Measurements from ENCODE around the gene FNTB.
"Not testable (repeated sequence)": the region's sequence is repeated elsewhere in the genome, so short reads cannot be mapped to it uniquely, and the experiment has no call there.

FNTB gene

GRCh38 chr14:65054471-65055085 lies 67.9 kb downstream of the FNTB start:
- DNase-seq (ENCODE audit: low spot score): no peak

- DNase-seq (ENCODE audit: low spot score): no peak
These were observed 71.0 kb downstream of the FNTB start for GRCh38 chr14:65057695-65058094.

DNA sequence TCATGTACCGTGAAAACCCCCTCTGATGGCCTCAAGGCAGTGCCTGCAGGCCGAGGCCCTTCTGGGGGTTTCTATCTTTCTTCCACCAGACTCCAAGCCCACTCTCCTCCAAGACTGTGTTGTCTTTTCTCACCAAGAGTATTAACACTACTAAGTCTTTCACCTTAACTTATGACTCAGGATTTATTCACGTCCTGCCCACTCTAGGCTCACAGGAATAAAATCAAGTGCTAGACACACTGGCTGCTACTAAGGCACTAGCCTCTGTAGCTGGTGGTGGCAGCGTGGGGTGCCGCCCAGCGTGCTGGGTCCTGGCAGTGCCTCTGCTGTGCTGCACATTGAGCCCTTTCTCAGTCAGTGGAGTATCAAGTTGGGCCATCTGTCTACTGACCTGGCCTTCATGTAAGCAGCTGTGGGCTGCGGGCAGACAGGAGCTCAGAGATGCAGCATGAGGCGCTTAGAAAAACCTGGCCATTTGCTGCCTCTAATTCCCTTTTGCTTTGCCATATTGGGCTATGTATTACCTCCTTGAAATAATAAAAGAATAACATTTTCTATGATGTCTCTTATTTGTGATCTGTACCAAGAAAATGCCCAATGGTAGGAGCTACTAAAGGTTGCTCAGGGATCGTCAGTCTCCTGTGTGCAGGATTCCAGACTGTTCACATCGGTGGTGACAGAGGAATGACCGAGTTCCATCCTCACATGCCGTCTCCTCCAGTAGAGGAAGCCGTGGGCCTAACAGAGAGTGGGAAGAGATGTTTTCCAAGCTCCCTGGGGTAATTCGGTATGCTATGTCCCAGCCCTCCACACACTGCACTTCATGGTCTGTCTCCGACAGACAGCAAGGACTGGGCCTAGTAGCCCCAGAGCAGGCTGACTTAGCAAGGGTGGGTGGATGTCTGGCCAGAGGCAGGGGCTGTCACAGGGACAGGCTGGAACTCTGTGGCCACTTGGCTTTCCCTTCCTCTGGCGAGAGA lies 75.7 kb downstream of the FNTB start:
- DNase-seq (ENCODE audit: low spot score): no peak

DNA sequence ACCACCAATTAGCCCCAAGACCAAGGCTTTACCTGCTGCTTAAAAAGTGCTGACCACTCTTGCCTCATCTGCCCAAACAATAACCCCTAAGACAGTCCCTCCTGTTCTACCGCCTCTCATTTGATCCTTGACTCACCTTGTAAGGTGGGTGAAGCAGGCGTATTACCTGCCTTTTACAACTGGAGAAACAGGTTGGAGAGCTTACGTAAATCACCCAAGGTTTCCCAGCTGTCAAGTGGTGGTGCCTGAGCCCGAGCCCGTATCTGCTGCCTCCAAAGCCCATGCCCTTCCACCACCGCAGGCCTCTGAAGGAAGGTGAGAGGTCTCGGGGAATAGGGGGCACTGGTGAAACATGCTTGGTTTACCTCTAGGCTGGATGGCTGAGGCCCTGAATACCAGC lies 79.0 kb downstream of the FNTB start:
- DNase-seq (ENCODE audit: low spot score): no peak

- no peak for DNase-seq (ENCODE audit: low spot score)
These were observed 83.2 kb downstream of the FNTB start for GRCh38 chr14:65069874-65070413.

GRCh38 chr14:65070471-65070976 lies 83.8 kb downstream of the FNTB start:
- no peak for DNase-seq (ENCODE audit: low spot score)

- DNase-seq (ENCODE audit: low spot score): no peak
These were observed 84.8 kb downstream of the FNTB start for GRCh38 chr14:65071544-65071943.

DNA sequence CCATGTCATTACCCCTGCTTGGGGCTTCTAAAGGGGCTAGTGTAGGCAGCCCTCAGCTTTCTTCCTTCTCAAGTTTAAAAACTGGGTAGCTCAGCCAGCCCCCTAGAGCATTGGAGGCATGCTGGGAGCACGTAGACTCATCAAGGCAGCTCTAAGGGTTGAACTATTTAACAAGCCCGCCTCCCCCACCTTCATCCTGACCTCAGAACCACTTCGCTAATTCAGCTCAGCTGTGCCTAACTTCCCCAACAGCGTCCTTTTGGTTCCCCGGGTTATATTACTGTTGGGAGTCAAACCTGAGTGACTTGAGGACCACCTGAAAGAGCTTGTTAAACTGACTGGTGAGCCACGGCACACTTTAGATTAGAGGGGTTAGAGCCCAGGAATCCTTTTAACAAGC lies 85.6 kb downstream of the FNTB start:
- DNase-seq (ENCODE audit: low spot score): no peak

DNA sequence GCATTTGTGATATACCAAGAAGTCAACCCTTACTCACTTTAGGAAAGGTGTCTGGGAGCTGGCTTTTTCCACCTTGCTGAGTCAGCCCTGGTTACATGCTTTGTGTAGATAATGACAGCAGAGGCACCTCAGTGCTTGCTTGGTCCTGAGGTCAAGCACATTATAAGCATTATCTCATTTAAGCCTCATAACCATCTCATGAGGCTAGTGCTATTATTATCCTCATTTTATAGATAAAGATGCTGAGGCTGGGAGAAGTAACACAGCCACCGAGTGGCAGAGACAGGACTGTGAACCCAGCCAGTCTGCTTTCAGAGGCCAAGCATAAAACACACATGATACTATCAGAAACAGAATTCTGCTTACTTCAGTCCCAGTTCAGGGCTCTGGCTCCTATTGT lies 86.2 kb downstream of the FNTB start:
- DNase-seq (ENCODE audit: low spot score): no peak

GRCh38 chr14:65073605-65074201 lies 87.0 kb downstream of the FNTB start:
- no peak for DNase-seq (ENCODE audit: low spot score)

DNA sequence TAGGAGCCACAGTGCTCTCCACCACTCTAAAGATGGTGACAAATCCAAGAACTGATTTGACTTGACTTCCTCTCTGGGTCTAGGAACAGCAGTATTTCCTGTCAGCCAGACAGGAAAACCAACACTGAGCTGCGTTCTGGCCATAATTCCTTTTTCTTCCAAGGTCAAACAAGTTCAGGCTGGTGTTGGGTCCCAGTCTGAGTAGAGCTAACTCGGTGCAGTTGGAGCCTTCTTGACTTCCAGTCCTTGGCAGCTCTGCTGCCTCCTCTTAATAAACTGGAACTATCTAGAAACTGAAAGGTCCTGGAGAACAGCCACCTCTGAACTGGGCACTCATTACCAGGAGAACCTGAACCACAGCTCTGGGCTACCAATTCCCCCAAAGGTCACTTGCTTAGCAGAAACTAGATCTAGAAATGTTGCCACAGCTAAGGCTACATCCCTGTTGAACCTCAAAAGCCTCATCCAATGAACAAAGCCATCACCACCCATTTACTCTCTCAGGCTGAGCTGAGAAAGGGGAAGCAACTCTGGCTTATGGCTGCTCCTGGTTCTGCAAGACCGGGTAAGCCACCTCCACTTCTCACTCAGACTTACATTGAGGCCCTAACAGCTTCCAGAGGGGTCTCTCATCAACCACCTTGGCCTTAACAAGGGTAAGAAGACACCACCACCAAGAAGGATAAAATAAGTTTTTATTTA lies 87.9 kb downstream of the FNTB start:
- no peak for DNase-seq (ENCODE audit: low spot score)

GRCh38 chr14:65075628-65076325 lies 89.1 kb downstream of the FNTB start:
- DNase-seq (ENCODE audit: low spot score): no peak

DNA sequence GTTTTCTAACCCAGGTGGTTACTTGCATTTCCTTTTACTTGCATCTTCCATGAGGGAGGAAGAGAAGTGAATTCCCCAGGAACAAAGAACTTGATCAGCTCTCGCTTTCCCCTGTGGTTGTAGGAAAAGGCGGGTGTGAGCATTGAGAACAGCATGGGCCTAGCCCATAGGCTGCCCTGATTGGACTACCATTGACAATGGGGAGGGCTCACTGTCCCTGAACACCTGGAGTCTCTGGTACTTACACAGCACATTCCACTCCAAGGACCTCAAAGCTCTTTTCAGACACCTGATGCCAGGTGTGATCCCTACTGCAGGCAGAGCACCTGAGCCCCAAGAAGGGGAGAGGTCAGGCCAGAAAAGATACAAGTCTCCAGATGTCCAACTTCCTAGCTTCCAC lies 90.6 kb downstream of the FNTB start:
- DNase-seq (ENCODE audit: low spot score): no peak

GRCh38 chr14:65079201-65079600 lies 92.5 kb downstream of the FNTB start:
- no peak for DNase-seq (ENCODE audit: low spot score)

- DNase-seq (ENCODE audit: low spot score): no peak
These were observed 93.1 kb downstream of the FNTB start for GRCh38 chr14:65079768-65080167.

DNA sequence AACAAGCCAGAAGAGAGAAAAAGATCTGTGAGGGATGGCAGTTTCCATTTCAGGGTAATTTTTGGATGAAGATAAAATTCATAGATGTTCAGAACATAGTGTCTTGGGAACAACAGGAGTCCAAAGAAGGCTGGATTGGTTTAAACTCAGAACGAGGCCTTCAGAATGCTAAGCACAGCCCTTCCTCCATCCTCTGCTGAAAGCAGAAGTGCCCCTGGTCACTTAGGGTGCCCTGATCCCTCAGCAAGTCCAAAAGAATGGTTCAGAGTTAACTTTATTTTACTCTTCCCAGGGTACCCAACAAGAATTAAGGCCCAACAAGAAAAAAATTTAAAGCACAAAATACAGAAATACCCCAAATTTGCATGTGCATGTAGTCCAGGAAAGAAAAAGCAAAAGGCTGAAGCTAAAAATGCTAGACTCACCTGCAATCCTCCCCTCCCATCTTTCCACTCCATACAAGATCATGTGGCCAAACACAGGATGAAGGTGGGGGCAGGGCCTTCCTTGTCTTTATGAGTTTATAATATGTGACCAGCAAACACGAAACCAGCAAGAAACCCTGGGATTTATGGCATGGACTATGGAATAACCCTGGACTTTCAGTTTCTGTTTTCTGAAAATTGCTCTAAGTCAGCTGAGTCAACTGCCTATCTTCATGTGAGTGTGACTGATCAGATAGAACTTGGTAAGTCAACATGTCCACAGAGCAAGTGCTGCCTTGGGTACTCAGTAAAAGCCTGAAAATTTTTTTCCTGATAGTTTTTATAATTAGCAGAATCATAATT lies 94.5 kb downstream of the FNTB start:
- DNase-seq (ENCODE audit: low spot score): peak; percentile 52

- DNase-seq (ENCODE audit: low spot score): no peak
These were observed 96.2 kb downstream of the FNTB start for GRCh38 chr14:65082930-65083329.

DNA sequence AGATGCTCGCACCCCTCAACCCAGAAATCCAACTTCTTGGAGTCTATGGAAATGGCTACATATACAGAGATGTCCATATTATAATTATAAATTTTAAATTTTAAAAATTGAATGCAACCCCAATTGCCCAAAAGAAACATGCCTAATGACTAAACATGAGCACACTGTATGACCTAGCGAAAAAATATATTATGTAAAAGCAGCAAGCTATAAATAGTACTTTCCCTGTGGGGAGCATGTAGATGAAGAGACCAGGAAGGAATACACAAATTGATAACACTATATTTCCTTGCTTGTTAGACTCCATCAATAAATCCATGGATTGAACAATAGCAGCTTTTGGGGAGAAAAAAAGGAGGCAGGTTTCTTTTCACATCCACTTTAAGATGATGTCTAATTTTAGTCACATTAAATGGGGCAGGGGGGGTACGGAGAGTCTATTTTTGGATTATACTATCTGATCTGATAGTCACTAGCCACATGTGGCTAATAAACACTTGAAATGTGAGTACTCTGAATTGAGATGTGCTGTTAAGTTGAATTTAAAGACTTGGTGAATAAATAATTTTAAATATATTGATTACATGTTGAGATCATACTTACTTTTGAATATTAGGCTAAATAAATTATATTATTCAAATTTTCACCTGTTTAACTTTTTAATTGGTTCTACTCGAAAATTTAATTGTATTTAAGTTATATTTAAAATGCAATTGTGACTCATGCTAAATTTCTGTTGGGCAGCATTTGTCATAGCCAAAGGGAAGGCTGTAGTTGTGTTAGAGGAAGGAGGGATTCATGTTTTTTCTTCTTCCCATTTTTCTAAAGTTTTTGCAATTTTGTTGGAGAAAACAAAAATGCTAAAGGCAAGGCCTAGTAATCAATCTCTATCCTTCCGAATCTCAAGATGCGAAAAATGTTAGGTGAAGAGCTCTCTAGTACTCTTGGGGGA lies 98.1 kb downstream of the FNTB start:
- no peak for DNase-seq (ENCODE audit: low spot score)

- DNase-seq (ENCODE audit: low spot score): not testable (repeated sequence)
These were observed 100.0 kb downstream of the FNTB start for GRCh38 chr14:65086686-65087085.
